Gastroesophageal sphincter (tissue), 4 donors: ENCODE results near the gene RAD51B. TPM values are rescaled to one million over a fixed set of nuclear protein-coding genes. Genes with fewer than 3 reads are reported as not detected.

Experiments
- ATAC-seq: fragments of 150-250 bp; one replicate; pipeline ENCODE4 v1.9.1; 2016; ENCODE audit warnings: mild to moderate bottlenecking, moderate library complexity
- H3K27ac ChIP-seq, 4 donors: fragments of 200-600 bp; sonication (generic) in 3 of 4; 1 replicate in 3 of 4; 2 replicates in 1 of 4; pipeline ENCODE4 v1.5.1; 2016 to 2019
- H3K27me3 ChIP-seq: fragments of 200-600 bp; sonication (generic); one replicate; pipeline ENCODE4 v1.5.1; 2019
- H3K36me3 ChIP-seq, 2 donors: fragments of 200-600 bp; sonication (generic); one replicate each; pipeline ENCODE4 v1.5.1; 2019; ENCODE audit warnings: control low read depth in 1 of 2
- H3K4me1 ChIP-seq, 3 donors: fragments of 200-600 bp; sonication (generic); 1 replicate in 2 of 3; 2 replicates in 1 of 3; pipeline ENCODE4 v1.5.1; 2016 to 2019; ENCODE audit warnings: control low read depth in 2 of 3
- H3K4me3 ChIP-seq, 2 donors: fragments of 200-600 bp; sonication (generic); one replicate each; pipeline ENCODE4 v1.5.1; 2019; ENCODE audit warnings: mild to moderate bottlenecking in 1 of 2, moderate library complexity in 1 of 2
- H3K9me3 ChIP-seq, 3 donors: fragments of 200-600 bp; sonication (generic); one replicate each; pipeline ENCODE4 v1.5.1; 2017 to 2019; ENCODE audit warnings: control low read depth in 2 of 3
- CTCF ChIP-seq, 4 experiments: fragments of 200-600 bp in 2 of 4; fragments of 450-650 bp in 2 of 4; sonication (generic) in 1 of 4; IDR thresholded peaks; one replicate each; pipeline ENCODE4 v1.5.1; 2017 to 2019; ENCODE audit warnings: antibody characterized with exemption in 4 of 4, mild to moderate bottlenecking in 2 of 4, moderate library complexity in 2 of 4
- EP300 ChIP-seq: sonication (generic); formaldehyde crosslinking; IDR thresholded peaks from one replicate; pipeline ENCODE4 v1.6.1; 2017; ENCODE audit warnings: antibody characterized with exemption, mild to moderate bottlenecking
- POLR2A ChIP-seq, 2 donors: fragments of 450-650 bp; IDR thresholded peaks; one replicate each; pipeline ENCODE4 v1.6.1; 2017; ENCODE audit warnings: antibody characterized with exemption in 2 of 2, mild to moderate bottlenecking in 2 of 2, moderate library complexity in 1 of 2
- POLR2AphosphoS5 ChIP-seq: sonication (generic); formaldehyde crosslinking; IDR thresholded peaks from one replicate; pipeline ENCODE4 v1.6.1; 2017; ENCODE audit warnings: antibody characterized with exemption
- WGBS, 2 donors: methylation state at CpG; one replicate each; pipeline ENCODE4 v1.1.5; 2018; ENCODE audit warnings: low coverage in 1 of 2; 5-methylcytosine and 5-hydroxymethylcytosine counted together
- total RNA-seq, 4 donors: library from RNA; depleted of rRNA; stranded (reverse); fragments of >200 nt; gene quantifications; one replicate each; pipeline ENCODE4 v1.1.0, GENCODE V29; 2016

The RAD51B gene
- total RNA-seq, 4 donors from 2014 or later, result 5.1 to 7.0 (median 6.0) TPM

GRCh38 chr14:68719634-68720384 is 900.2 kb downstream of the RAD51B start:
- Histone ChIP-seq H3K9me3 (no peaks in the 10 kb centered on the region), H3K36me3 (no peaks in the 10 kb centered on the region), H3K4me1 (no peaks in the 10 kb centered on the region), H3K27me3 (no peaks in the 10 kb centered on the region), H3K4me3 (no peak overlapping the region), H3K27ac (no peak overlapping the region)
- TF ChIP-seq CTCF (IDR thresholded peaks at IDR 0.05) (no peak), EP300 (no peak), POLR2A (IDR thresholded peaks at IDR 0.05) (no peak), POLR2AphosphoS5 (no peak)
- 71 to 92% methylated on average over 5 of the region's 5 CpGs for WGBS, 2 donors
- no peak for ATAC-seq

- WGBS, 2 donors, result 67 to 69% methylated on average over 2 of the region's 2 CpGs
- ATAC-seq, result no peak
- no peaks in the 10 kb centered on the region for H3K36me3 ChIP-seq
- no peaks in the 10 kb centered on the region for H3K9me3 ChIP-seq
- no peaks in the 10 kb centered on the region for H3K4me1 ChIP-seq
- no peaks in the 10 kb centered on the region for H3K27me3 ChIP-seq
- H3K4me3 ChIP-seq, result no peak overlapping the region
- peak overlapping the region in 1 of 4 donors; percentile 33 for H3K27ac ChIP-seq
- TF ChIP-seq CTCF (IDR thresholded peaks at IDR 0.05), result no peak
- no peak for TF ChIP-seq EP300
- TF ChIP-seq POLR2A (IDR thresholded peaks at IDR 0.05), result no peak
- TF ChIP-seq POLR2AphosphoS5, result no peak
Measured at GRCh38 chr14:68722186-68722585, 902.6 kb downstream of the RAD51B start.

DNA sequence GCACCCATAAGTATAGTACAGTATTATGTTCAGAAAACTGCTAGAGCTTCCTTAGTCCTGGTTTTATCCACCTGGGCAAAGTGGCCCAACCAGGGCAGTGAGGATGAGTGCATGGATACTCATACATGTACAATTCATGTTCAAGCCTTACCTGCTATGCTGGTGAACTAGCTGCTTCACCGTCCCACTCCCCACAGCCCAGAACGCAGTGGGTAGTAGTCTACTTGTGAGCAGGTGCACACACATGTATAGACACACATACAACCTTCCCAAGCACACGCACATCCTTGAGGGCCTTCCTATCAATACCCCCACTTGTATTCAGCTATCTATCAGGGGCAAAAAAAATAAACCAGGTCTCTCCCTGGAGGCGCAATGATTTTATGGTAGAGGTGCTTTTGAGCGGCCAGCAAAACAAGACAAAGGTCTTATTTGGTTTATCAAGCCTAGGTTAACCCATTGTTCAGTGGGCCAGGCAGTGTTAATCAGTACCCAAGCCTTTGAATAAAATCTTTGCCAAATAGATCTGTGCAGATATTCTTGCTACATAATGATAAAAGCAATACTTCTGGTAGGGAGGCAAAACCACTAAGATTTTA is 903.5 kb downstream of the RAD51B start:
- no peak for ATAC-seq

DNA sequence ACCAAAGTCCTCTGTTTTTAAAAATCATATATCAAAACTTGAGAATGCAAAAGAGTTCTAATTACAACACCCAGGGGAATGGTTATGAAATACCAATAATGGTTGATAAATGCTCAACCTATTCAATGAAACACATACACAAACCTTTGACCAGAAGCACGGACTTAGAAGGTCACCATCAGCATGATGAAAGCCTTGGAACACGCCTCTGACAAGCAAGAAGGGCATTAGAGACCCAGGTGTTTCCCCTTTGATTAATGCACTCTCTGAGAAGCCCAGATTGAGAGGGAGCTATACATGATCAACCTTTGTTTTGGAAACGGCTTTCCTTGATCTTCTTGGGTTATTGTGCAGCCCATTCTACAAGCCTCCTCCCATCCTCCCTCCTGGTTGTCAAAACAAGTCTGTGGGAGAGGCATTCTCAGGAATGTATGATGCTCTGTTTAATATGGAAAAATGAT is 904.3 kb downstream of the RAD51B start:
- 53 to 71% methylated on average over 3 of the region's 3 CpGs for WGBS, 2 donors
- ATAC-seq, result no peak
- Histone ChIP-seq H3K27ac (no peak overlapping the region), H3K4me1 (peaks cover 0 to 14% (median 2%) of the 10 kb centered on the region in 3 donors), H3K27me3 (no peaks in the 10 kb centered on the region), H3K4me3 (no peak overlapping the region), H3K9me3 (no peaks in the 10 kb centered on the region), H3K36me3 (no peaks in the 10 kb centered on the region)
- TF ChIP-seq POLR2A (IDR thresholded peaks at IDR 0.05) (no peak), CTCF (IDR thresholded peaks at IDR 0.05) (no peak), POLR2AphosphoS5 (no peak), EP300 (no peak)

More for the DNA sequence above, 903.5 kb downstream of the RAD51B start:
- Histone ChIP-seq H3K9me3 (no peaks in the 10 kb centered on the region), H3K4me1 (peaks cover 0 to 6% (median 0%) of the 10 kb centered on the region in 3 donors), H3K27me3 (no peaks in the 10 kb centered on the region), H3K27ac (no peak overlapping the region), H3K36me3 (no peaks in the 10 kb centered on the region), H3K4me3 (no peak overlapping the region)
- 86% methylated on average over 3 of the region's 5 CpGs; no CpG with 5 or more reads in 1 of the 2 donors for WGBS, 2 donors
- TF ChIP-seq POLR2AphosphoS5, result no peak
- TF ChIP-seq POLR2A (IDR thresholded peaks at IDR 0.05), result no peak
- no peak for TF ChIP-seq EP300
- TF ChIP-seq CTCF (IDR thresholded peaks at IDR 0.05), result no peak
